Hematopoietic multipotent progenitor cell treated with erythropoietin and hydrocortisone succinate and interleukin-3 and kit ligand, for 6 days (in vitro differentiated cells): ENCODE data around the gene RAB11FIP4.

Source experiments
- DNase-seq: peaks from one replicate; pipeline ENCODE4 v3.0.0-alpha.2; 2015

RAB11FIP4 gene

GRCh38 chr17:31387438-31387837 lies 4.0 kb upstream of the RAB11FIP4 start:
- DNase-seq, result no peak

DNA sequence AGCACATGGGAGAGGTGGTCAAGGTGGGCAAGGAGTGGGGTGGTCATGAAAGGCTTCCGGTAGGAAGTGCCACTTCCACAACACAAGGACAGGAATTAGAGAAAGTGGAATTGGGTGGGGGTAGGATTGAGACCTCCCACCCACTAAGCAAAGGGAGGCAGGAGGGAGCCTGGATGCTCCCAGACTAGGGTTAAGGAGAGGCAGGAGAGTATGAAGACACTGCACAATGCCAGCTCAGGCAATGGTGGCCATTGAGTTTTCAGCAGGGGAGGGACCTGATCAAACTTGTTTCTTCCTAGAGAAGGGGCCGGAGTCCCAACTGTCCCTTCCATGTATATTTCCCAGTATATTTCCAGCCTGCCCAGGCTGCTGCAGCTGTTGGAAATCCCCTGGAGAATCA lies 3.1 kb upstream of the RAB11FIP4 start:
- no peak for DNase-seq

GRCh38 chr17:31388770-31389656 lies 2.5 kb upstream of the RAB11FIP4 start:
- peak; percentile 65 for DNase-seq

- no peak for DNase-seq
Measured at GRCh38 chr17:31389657-31390381, 1.7 kb upstream of the RAB11FIP4 start.

- no peak for DNase-seq
Measured at GRCh38 chr17:31390426-31390747, 1.1 kb upstream of the RAB11FIP4 start.

DNA sequence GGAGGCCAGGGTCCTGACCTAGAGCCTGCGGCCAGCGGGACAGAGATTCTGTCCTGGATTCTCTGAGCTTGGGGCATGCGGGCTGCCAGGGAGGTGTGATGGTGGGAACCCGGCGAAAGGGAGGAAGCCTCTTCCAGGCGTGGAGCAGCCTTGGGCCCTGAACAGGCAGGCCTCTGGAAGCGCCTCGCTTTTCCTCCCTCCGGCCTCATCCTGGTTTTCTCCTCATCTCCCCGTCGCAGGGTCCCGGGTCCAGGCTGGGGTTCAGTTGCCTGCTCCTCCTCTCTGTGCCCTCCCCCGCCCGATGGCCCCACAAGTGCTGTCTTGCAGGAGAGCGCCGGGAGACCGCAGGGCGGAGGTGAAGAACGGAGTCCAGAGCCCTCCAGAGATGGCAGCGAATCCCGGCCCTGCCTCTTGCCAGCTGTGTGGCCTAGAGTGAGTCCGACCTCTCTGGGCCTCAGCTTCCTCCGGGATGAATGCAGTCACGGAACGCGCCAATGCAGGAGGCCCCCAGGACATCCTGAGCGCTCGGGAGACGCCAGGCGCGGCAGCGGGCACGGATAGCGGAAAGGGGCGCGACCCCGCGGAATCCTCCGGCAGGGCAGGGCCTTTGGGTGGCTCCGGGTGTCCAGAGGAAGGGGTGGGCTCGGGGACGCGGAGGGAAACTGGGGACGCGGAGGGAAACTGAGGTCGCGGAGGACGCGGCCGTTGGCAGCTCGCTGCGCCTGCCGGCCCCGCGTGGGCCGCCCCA lies 553 bp upstream of the RAB11FIP4 start:
- DNase-seq, result no peak

- no peak for DNase-seq
Measured at GRCh38 chr17:31392002-31392855, 754 bp downstream of the RAB11FIP4 start.

DNA sequence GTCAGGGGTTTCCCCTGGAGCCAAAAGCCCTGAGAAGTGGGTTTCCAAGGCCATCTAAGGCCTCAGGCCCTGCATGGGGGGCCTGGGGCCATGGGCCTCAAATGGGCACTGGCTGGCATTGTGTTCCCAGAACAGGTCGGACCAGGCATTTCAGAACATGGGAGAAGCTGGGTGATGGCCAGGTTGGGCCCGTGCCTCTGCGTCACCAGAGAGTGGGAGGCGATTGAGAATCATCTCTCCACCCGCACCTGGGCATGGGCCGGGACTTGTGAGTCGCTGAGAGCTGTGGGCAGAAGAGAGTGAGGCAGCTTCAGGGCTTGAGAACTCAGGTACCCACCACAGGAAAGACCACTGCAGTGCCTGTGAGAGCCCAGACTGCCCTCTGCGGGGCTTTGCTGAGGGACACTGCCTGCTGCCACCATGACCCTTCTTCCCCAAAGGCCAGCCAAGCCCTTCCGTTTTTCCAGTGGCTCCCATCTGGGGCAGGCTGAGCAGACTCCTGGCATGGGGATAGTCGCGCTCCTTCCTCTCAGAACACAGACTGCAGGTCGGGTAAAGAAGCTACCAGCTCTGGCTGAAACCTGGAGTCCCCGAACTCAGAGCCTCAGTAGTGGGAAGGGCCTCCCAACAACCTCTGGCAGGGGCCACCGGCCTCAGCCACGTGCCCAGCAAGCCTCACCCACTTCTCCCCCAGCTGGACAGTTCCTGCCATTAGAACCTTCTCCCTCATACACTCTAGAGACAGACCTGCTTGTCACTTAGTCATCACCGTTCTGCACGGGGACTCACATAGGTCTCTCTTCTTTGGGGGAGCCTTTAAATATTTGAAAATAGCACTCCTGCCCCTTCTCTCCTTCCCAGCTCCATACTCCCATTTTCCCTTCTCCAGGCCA lies 1.6 kb downstream of the RAB11FIP4 start:
- no peak for DNase-seq

- no peak for DNase-seq
Measured at GRCh38 chr17:31393749-31394146, 2.3 kb downstream of the RAB11FIP4 start.

DNA sequence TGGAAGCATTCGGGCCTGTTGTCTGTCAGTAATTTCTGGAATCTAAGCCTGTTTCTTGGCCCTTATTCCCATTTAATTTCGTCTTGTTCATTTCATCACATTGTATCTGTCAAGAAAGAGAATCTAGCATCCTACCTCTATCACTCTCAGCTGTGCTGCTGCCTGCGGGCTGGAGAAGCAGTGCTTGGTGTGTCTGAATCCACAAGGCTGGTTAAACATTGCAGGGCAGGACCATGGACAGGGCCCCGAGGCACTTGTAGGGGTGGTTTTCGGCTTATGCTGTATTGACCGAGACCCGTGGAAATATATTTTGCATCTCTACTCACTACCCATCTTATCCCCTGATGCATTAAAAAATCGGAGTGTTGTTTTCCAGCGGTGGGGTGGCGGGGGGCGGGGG lies 3.1 kb downstream of the RAB11FIP4 start:
- DNase-seq, result peak; percentile 86

DNA sequence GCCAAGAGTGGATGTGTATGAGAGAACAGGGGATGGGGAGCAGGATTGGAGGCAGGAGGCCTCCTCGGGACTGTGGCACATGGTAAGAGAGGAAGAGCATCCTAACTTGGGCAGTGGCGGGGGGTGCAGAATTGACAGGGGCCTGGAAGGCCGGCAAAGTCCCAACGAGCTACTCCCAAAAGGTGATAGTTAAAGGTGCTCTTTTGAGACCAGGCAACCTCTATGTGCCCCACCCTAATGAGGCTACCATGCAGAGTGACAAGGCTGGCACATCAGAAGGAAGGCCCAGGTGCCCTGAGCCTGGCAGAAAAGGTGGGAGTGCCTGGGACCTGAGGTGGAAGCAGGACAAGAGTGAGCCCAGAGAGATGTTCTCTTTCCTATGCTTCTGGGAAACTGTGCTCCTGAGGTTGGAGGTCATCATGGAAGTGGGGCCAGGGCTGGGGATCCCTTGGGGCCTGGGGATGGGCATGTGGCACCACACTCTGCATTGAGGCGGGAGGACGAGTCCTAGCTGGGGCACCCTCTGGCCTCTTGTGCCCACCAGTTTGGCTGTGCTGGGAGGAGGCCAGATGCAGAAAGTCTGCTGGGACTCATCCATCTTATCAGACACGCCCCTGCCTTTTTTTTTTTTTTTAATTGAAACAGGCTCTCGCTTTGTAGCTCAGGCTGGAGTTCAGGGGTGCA lies 5.9 kb downstream of the RAB11FIP4 start:
- DNase-seq, result no peak

DNA sequence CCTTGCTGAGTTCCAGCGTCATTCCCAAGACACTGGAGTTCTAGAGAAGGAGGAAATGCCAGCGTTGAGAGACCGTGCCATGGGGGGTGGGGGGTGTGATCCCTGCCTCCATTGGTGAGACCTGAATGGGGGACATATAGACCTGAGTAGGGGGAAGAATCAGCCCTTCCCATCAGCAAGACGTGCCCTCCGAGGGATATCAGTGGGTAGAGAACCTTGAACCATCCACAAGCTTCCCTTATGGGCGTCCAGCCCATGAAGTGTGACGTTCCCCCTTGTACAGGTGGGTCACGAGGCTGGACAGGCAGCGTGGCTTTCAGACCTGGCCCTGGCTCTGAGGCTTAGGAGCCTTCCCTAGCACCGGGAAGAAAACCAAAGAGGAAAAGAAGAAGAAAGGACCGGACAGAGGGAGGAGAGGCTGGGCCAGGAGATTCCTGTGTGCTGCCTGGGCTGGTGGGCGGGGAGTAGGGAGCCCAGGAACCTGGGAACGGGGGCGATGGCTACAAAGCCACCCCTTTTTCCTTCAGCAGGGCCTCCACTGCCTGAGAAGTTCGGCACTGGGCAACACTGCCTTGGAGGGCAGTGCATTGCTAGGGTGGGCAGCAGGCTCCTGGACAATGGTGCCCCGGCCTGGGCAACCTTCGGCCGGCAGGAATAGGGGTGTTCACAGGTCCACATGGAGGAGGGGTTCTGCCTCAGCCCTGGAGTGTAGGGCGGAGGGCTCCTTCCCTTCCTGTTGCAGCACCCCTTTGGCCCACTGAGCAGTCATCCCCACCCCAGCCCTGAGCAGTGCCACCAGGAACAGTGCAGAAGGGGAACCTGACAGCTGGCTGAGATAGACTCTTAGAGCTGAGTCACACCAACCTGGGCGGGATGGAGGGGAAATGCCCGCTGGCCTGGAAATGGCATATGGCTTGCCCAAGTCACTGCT lies 7.2 kb downstream of the RAB11FIP4 start:
- DNase-seq, result no peak

DNA sequence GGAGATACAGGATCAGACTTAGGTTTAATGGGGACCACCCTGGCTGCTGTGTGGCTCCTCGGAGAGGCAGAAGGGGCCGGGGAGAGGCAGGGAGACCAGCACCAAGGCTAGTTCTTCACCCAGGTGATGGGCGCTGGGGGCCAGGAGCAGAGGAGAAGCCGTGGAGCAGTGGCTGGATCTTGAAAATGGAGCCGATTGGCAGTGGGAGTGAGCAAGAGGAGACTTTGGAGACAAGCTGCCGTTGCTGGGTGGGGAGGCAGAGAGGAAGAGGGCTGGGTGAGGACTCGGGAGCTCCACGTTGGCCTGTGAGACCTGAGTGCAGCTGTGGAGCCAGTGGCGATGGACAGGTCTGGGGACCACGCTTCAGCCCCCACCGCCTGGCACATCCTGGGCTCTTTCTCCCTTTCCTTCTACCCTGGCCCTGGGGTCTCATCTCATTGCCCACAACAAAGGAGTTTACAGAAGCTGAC lies 9.0 kb downstream of the RAB11FIP4 start:
- DNase-seq, result no peak

DNA sequence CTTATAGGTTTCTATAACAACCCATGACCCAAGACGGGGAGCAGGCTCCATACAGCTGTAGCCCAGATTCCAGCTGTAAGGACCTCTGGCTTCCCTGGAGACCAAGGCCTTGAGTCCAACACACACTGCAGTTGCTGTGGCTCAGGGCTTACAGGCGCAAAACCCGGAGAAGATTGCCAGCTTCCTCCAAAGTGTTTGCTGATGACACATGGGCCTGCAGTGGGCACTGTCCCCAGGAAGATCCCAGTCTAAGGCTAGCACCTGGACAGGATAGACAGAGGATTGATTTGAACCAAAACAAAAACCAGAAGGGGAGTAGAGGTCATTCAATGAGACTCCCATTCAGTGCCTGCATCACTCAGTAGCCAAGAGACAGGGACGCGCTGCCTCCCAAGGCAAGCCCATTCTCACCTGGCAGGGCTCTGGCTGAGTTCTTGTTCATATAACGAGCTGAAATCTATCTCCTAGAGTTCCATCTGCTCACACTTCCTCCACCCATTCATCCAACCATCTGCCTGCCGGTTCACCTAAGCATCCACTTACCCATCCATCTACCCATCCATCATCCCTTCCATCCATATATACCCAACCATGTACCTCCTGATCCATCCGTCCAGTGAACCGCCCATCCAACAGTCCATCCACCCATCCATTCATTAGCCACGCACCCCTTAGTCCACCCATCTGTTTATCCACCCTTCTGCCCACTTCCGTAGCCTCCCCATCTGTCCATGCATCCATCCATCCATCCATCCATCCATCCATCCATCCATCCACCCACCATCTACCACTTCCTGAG lies 10.2 kb downstream of the RAB11FIP4 start:
- DNase-seq, result no peak

DNA sequence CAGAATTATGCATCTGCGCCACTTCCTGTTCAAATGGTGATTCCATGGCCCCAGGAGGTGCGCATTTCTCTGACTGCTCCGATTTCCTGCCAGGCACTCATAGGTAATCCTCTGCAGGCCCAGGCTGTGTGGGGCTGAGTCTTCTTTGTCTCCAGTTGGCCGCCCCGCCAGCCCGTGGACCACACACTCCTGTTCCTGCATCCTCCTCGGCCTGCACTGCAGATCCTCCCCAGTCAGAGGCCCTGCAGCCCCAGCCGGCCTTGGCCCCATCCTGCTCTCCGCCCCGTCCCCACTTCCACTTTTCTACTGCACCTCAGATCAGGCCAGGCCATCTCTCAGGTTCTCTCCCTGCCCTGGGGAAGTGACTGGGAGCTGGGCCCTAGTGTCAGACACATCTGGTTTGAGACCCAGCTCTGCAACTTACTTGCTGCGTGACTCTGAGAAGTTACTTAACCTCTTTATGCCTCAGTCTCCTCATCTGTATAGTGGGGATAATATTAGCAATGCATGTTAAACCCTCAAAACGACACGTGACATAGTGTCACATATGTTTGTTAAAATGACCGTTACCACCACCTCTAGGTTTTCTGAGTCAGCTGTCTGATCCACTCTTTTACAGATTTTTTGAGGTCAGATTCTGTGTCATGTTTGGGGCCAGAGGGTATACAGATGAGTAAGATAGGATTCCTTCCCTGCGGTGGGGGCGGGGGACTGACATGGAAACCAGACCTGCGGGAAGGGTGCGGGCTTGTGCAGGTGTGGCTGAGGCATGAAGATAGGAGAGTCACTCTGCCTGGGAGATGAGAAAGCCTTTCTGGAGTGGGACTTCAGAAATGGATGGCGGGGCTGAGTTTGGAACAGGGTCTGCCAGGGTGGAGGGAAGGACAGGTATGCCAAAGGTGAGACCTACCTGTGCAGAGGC lies 12.8 kb downstream of the RAB11FIP4 start:
- no peak for DNase-seq

DNA sequence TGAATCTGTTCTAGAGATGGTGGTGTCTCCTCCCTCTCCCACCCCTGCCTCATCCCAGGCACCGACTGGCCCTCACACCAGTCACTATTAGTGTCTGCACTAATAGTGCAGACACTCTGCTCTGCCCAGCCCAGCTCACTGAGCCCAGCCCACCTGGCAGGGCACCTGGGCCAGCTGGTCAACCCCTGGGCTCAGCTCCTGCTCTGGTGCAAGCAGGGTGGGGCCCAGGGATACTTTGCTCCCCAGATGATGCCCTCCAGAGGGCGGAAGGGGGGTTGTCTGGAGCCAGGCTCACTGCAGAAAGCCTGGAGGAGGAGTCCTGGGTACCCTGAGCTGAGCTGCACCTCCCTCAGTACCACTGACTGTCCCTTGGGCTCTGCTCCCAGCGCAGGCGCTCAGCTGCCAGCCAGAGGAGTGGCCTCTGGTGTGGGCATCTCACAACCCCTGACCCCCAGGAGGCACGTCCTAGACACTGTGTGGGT lies 14.5 kb downstream of the RAB11FIP4 start:
- no peak for DNase-seq

DNA sequence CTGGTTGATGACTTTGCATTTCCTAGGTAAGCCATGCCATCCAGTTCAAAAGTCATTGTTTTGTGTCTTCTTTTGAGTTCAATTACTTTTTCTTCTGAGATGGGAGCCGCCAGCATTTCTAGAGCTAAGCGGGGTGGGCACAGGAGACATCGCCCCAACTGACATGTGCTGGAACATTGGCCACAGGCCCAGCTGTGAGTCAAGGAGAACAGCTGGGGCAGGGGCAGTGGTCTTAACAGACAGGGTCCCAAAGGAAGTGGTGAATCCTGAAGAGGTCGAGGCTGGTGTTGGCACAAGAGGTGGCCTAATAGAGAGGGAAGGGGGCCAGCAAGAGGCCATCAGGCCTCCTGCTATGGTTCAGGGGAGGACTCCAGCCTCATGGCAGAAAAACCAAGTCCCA lies 17.1 kb downstream of the RAB11FIP4 start:
- DNase-seq, result no peak
